ENCODE measurements around the gene MAGEA3. TPM values are rescaled to one million over a fixed set of nuclear protein-coding genes. Genes with fewer than 3 reads are reported as not detected.

MAGEA3 gene
- total RNA-seq = not detected in 2 replicates

GRCh38 chrX:152697952-152698931 is at the start of gene MAGEA3:
Gene MAGEA3 (plus strand): TSS chrX:152698794. CDS start chrX:152700833, 2,039 bp downstream.

GRCh38 chrX:152709173-152709572 is 10.6 kb downstream of the MAGEA3 start, which contains the start of gene CSAG2:
Gene CSAG2 (minus strand): TSS chrX:152709273. CDS start chrX:152709112, 161 bp downstream.

GRCh38 chrX:152713815-152714787 is 15.5 kb downstream of the MAGEA3 start, which contains the start of gene MAGEA2B:
Gene MAGEA2B (plus strand): TSS chrX:152714628. CDS start chrX:152717107, 2,479 bp downstream.

GRCh38 chrX:152733261-152733975 is 34.8 kb downstream of the MAGEA3 start, which contains the start of the genes CSAG1 and MAGEA12:
Gene CSAG1 (minus strand): TSS chrX:152733721. CDS start chrX:152732460, 1,261 bp downstream.
Gene MAGEA12 (plus strand): TSS chrX:152733757. CDS start chrX:152736162, 2,405 bp downstream.

Other genes starting within 250 kb of the MAGEA3 start
- not detected in 2 replicates for gene GABRA3, start 247.5 kb upstream of the MAGEA3 start, total RNA-seq
- gene GABRQ, start 60.9 kb upstream of the MAGEA3 start, total RNA-seq = not detected in 2 replicates
- not detected in 2 replicates for gene CSAG2, start 10.5 kb downstream of the MAGEA3 start, total RNA-seq
- not detected in 2 replicates for gene MAGEA2B, start 15.8 kb downstream of the MAGEA3 start, total RNA-seq
- not detected in 2 replicates for gene CSAG1, start 34.9 kb downstream of the MAGEA3 start, total RNA-seq
- gene MAGEA12, start 35.0 kb downstream of the MAGEA3 start, total RNA-seq = not detected in 2 replicates
- gene MAGEA2, start 55.0 kb downstream of the MAGEA3 start, total RNA-seq = not detected in 2 replicates
- gene CSAG3, start 60.4 kb downstream of the MAGEA3 start, total RNA-seq = not detected in 2 replicates
- gene MAGEA6, start 70.9 kb downstream of the MAGEA3 start, total RNA-seq = not detected in 2 replicates
- 21.7 and 26.0 TPM in 2 replicates for gene CETN2, start 132.0 kb downstream of the MAGEA3 start, total RNA-seq
- gene NSDHL, start 132.3 kb downstream of the MAGEA3 start, total RNA-seq = 12.1 and 16.7 TPM in 2 replicates
- gene ZNF185, start 199.3 kb downstream of the MAGEA3 start, total RNA-seq = 21.7 and 27.8 TPM in 2 replicates

Data from endothelial cell of coronary artery (primary cell).